Urothelium cell line (cell line): ENCODE data around the gene ASB1.
"Not testable (repeated sequence)": the region's sequence is repeated elsewhere in the genome, so short reads cannot be mapped to it uniquely, and the experiment has no call there.

ENCODE experiments used
- DNase-seq: peaks from one replicate; pipeline ENCODE4 v3.0.0; 2011; ENCODE audit warnings: low spot score, mixed read lengths
- FAIRE-seq: peaks from 2 replicates; lab custom pipeline; 2011; peaks lifted over from hg19 to GRCh38; lab: Jason Lieb, UNC

The ASB1 gene

DNA sequence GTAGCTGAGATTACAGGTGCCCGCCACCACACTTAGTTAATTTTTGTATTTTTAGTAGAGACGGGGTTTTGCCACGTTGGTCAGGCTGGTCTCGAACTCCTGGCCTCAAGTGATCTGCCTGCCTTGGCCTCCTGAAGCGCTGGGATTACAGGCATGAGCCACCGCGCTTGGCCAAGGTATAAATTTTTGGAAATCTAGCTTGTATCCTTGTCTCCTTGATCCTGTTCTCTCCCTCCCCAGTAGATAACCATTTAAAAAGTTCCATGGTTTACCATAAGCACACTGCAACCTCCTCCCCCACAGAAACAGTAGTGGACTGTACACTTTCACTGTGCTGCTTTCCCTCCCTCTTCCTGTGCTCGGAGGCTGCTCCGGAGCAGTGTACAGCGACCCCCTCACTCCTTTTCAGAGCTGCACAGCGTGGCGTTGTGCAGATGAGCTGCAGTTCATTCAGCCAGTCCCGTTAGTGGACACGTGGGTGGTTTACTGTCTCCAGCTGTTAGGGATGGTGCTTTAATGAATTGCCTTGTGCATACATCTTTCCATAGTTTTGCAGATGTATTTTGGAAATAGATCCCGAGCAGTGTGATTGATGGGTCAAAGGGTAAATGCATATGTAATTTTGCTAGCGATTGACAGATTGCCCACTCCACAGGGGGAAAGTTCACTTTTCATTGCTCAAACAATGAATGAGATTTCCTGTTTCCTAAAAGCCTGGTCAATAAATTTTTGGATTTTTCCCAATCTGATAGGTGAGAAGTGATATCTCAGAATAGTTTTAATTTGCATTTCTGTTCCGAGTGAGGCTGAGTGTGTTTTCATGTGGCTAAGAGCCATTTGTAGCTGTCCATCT is 14.8 kb downstream of the ASB1 start:
- no peak for FAIRE-seq
- no peak for DNase-seq

GRCh38 chr2:238442257-238442656 is 15.5 kb downstream of the ASB1 start:
- not testable (repeated sequence) for FAIRE-seq, DNase-seq

GRCh38 chr2:238444242-238444641 is 17.5 kb downstream of the ASB1 start:
- no peak for DNase-seq
- FAIRE-seq, result no peak

DNA sequence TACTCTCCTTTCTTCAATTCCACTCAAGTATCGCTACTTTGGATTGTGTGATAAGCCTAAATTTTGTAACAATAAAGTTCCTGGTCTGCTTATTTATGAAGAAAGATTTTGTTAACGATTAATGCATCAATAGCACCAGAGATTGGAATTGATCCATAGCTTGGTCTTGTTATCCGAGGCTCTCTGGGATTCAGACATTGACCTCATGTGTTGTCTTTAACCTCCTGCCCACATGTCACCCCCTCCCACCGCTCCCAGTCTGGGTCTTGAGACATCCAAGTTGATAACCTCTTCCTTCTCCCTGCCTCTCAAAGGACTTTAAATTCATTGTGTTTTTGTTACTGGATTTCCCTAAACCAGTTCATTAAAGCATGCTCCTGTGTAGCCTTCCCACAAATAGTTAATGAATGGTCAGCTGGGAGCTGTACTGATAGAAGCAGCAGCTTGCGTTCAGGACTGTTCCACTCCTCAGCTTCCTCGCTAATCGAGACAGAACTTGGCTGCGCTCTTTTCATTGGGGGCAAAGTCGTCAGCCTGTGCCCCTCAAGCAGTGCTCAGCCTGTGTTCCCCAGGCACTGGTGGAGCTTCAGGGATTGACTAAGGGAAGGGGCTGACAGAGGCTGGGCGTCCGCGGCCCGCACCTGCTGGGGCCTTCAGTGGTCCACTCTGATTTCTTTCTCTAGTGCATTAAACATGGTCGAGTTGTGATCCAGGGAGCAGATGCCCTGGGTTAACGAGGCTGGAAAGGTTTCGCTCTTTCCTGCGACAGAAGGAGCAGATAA is 18.9 kb downstream of the ASB1 start:
- FAIRE-seq, result no peak

DNA sequence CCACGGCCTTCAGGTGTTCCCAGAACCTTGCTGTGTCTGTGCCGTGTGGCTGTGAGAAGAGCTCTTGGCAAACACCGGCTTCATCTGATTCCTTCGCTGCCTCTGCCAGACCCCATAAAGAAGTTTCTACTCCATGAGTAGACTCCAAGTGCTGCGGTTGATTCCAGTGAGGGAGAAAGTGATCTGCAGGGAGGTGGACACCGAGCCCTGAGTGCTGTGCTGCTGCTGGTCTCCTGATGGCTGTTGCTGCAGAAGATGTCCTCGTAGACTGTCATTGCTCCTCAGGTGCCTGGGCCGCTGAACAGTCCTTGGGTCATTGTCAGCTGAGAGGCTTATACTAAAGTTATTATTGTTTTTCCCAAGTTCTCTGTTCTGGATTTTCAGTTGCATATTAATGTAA is 19.6 kb downstream of the ASB1 start:
- DNase-seq (no peak), FAIRE-seq (no peak)

More for the DNA sequence above, 18.9 kb downstream of the ASB1 start:
- no peak for DNase-seq

DNA sequence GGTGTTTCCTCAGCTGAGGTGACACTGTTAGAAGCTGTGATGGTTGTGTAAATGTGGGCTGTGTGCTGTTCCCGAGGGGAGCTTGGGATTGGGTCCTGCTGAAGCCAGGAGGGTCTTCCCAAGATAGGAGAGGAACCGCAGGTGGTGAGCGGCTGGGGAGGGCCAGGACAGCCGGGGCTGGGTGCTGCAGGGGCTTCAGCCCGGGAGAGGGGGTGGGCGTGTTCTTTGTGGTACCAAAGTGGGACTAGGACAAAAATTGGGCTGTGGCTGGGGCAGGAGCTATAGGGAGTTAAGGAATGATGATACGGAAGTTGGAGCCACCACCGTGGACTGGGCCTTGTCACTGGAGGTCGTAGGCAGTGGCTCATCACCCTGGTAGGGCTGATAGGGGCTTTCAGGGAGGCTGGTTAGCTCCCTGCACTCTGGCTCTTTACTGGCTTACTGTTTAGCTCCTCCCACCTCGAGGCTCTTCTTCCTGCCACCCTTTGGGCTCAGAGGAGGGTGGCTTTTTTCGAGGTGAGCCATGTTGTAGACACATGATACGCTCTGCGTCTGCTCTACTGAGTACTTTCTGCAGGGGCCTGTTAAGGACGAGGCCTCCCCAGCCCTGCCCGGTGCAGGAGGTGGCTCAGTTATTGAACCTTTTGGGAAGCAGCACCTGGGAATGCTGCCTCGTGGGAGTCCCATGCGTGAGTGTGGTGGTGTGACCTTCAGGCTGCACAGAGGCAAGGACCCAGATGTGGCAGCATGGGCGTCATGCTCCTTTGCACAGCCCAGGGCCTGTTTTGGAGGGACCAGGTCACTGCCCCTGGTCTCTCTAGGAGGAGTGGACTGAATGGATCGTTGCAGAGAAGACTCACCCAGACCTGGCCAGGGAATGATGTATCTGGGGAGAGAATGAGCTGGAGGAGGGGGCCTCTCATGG is 21.6 kb downstream of the ASB1 start:
- FAIRE-seq, result no peak
- no peak for DNase-seq

DNA sequence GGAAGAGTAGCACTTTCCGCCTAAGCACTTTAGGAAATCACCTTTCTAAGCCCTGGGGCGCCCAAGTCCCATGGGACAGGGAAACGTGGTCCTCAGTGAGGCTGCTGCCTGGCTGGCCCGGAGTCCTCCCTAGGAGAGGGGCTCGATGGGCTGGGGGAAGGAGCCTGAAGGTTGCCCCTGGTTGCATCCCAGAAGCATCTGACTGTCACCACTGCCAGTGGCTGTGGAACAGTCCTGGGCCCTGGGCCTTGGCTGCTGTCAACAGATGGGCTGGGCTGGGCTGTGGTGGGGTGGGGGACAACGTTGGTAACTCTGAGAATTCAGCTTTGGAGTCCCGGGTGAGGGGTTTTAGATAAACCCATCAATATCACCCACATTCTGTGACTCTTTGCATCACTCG is 22.5 kb downstream of the ASB1 start:
- DNase-seq (no peak), FAIRE-seq (no peak)

- no peak for DNase-seq
Observed at GRCh38 chr2:238449909-238450417, 23.2 kb downstream of the ASB1 start.

GRCh38 chr2:238450440-238450861 is 23.7 kb downstream of the ASB1 start:
- no peak for FAIRE-seq
- no peak for DNase-seq

More at GRCh38 chr2:238449909-238450417, 23.2 kb downstream of the ASB1 start:
- FAIRE-seq, result no peak

GRCh38 chr2:238453842-238454241 is 27.1 kb downstream of the ASB1 start:
- DNase-seq, result no peak
- no peak for FAIRE-seq

DNA sequence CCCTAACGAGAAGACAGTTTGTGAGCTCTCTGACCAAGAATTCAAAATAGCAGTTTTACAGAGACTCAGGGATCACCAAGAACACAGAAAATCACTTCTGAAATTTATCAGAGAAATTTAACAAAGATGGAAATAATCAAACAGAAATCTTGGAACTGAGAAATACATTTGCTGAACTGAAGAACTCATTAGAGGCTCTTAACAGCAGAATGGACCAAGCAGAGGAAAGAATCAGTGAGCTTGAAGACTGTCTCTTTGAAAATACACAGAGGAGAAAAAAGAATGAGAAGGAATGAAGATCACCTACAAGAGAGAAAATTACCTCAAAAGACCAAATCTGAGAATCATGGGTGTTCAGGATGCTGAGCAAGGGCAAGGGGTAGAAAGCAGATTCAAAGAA is 29.7 kb downstream of the ASB1 start:
- FAIRE-seq, result no peak
- no peak for DNase-seq

GRCh38 chr2:238456970-238457926 is 30.5 kb downstream of the ASB1 start:
- no peak for DNase-seq
- FAIRE-seq, result no peak

GRCh38 chr2:238457927-238458324 is 31.2 kb downstream of the ASB1 start:
- no peak for FAIRE-seq
- DNase-seq, result no peak

GRCh38 chr2:238458651-238459050 is 31.9 kb downstream of the ASB1 start:
- DNase-seq, result no peak
- FAIRE-seq, result no peak

- FAIRE-seq (no peak), DNase-seq (no peak)
Observed at GRCh38 chr2:238459081-238459629, 32.4 kb downstream of the ASB1 start.

GRCh38 chr2:238461051-238461450 is 34.3 kb downstream of the ASB1 start:
- DNase-seq (no peak), FAIRE-seq (no peak)

- no peak for FAIRE-seq
- no peak for DNase-seq
Observed at GRCh38 chr2:238461491-238461890, 34.8 kb downstream of the ASB1 start.

DNA sequence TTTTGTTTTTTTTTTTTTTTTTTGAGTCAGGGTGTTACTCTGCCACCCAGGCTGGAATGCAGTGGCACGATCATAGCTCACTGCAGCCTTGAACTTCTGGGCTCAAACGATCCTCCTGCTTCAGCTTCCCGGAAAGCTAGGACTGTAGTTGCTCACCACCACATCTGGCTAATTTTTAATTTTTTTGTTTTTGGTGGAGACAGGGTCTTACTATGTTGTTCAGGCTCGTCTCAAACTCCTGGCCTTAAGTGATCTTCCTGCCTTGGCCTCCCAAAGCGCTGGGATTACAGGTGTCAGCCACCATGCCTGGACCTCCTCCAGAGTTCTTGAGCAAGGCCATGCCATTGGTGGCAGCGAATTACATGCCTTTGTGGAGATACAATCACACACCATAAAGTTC is 35.2 kb downstream of the ASB1 start:
- FAIRE-seq, result no peak

DNA sequence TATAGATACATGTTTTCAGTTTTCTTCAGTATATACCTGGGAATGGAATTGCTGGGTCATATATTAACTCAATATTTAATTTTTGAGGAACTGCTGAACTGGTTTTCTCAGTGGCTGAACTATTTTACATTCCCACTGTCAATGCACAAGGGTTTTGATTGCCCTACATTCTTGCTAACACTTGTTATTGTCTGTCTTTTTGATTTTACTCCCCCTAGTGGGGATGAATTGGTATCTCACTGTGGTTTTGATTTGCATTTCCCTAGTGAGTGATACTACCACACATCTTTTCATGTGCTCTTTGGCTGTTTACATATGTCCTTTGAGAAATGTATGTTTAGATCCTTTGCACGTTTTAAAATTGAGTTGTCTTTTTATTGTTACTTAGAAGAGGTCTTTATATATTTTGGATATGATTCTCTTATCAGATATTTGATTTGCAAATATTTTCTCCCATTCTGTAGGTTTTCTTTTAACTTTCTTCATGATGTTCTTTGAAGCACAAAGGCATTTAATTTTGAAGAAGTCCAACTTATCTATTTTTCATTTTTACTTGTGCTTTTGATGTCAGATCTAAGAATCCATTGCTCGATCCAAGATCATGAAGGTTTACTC is 36.2 kb downstream of the ASB1 start:
- DNase-seq, result peak; percentile 39

More for the DNA sequence above, 35.2 kb downstream of the ASB1 start:
- no peak for DNase-seq

More for the DNA sequence above, 36.2 kb downstream of the ASB1 start:
- no peak for FAIRE-seq
